Body of pancreas (tissue), 4 donors: ENCODE data around the gene TCF12. TPM values are rescaled to one million over a fixed set of nuclear protein-coding genes. Genes with fewer than 3 reads are reported as not detected.
"Not testable (repeated sequence)": the region's sequence is repeated elsewhere in the genome, so short reads cannot be mapped to it uniquely, and the experiment has no call there.

Source experiments
- ATAC-seq: fragments of 150-250 bp; one replicate; pipeline ENCODE4 v1.9.1; 2016
- DNase-seq, 4 donors: peaks; one replicate each; pipeline ENCODE4 v3.0.0-alpha.2; 2019
- H3K27ac ChIP-seq, 4 donors: fragments of 200-600 bp; sonication (generic); 1 replicate in 3 of 4; 2 replicates in 1 of 4; pipeline versions ENCODE4 v1.5.1 to v1.6.1; 2016 to 2019; ENCODE audit warnings: mild to moderate bottlenecking in 1 of 4, mixed read lengths in 1 of 4, moderate library complexity in 1 of 4
- H3K27me3 ChIP-seq, 2 donors: fragments of 200-600 bp; sonication (generic); one replicate each; pipeline ENCODE4 v1.6.0; 2016; ENCODE audit warnings: mild to moderate bottlenecking in 1 of 2
- H3K36me3 ChIP-seq, 2 donors: fragments of 200-600 bp; sonication (generic); replicated peaks in 1 of 2; 2 replicates each; pipeline ENCODE4 v1.5.1; 2016; ENCODE audit warnings: low read depth in 2 of 2; ENCODE audit not compliant: insufficient read depth in 1 of 2
- H3K4me1 ChIP-seq: fragments of 200-600 bp; sonication (generic); one replicate; pipeline ENCODE4 v1.6.0; 2016
- H3K4me3 ChIP-seq, 2 donors: fragments of 200-600 bp; sonication (generic); 1 replicate in 1 of 2; 2 replicates in 1 of 2; pipeline ENCODE4 v1.5.1; 2016 to 2019
- H3K9me3 ChIP-seq, 3 donors: fragments of 200-600 bp; sonication (generic); 1 replicate in 2 of 3; 2 replicates in 1 of 3; pipeline ENCODE4 v1.5.1; 2016
- POLR2A ChIP-seq, 3 donors: fragments of 450-650 bp; IDR thresholded peaks; one replicate each; pipeline ENCODE4 v1.6.1; 2016; ENCODE audit warnings: antibody characterized with exemption in 3 of 3, mild to moderate bottlenecking in 2 of 3
- WGBS, 2 donors: methylation state at CpG; one replicate each; pipeline ENCODE4 v1.1.5; 2017; 5-methylcytosine and 5-hydroxymethylcytosine counted together
- intact Hi-C: fragments of 100-400 bp; cut with DNase I; formaldehyde crosslinking; loops from one replicate; pipeline ENCODE4 v1.15.1; 2023
- total RNA-seq, 2 donors: library from RNA; depleted of rRNA; stranded (reverse); fragments of >200 nt; gene quantifications; one replicate each; pipeline ENCODE4 v1.1.0, GENCODE V29; 2016
- TF ChIP-seq, protein P1 (sequence below), 7 experiments: fragments of 450-650 bp in 4 of 7; fragments of 200-600 bp in 3 of 7; sonication (generic) in 3 of 7; IDR thresholded peaks; one replicate each; pipeline ENCODE4 v1.5.1; 2016 to 2019; ENCODE audit warnings: antibody characterized with exemption in 7 of 7

The TCF12 gene
- total RNA-seq, 2 donors from 2014 or later = 27.2 to 49.4 TPM

DNA sequence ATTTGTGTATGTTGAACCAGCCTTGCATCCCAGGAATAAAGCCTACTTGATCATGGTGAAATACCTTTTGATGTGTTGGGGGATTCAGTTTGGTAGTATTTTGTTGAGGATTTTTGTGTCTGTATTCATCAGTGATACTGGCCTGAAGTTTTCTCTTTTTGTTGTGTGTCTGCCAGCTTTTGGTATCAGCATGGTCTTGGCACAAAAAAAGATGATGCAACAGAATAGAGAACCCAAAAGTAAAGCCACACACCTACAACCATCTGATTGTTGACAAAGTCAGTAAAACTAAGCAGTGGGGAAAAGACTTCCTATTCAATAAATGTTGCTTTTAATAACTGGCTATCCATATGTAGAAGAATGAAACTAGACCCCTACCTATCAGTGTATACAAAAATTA, 77.6 kb downstream of the TCF12 start:
- intact Hi-C loops = no loop called here
- DNase-seq (no peak), ATAC-seq (no peak)
- no peak overlapping the region for H3K4me3 ChIP-seq
- H3K27ac ChIP-seq = no peak overlapping the region
- H3K9me3 ChIP-seq = no peaks in the 10 kb centered on the region
- TF ChIP-seq, protein P1, sequence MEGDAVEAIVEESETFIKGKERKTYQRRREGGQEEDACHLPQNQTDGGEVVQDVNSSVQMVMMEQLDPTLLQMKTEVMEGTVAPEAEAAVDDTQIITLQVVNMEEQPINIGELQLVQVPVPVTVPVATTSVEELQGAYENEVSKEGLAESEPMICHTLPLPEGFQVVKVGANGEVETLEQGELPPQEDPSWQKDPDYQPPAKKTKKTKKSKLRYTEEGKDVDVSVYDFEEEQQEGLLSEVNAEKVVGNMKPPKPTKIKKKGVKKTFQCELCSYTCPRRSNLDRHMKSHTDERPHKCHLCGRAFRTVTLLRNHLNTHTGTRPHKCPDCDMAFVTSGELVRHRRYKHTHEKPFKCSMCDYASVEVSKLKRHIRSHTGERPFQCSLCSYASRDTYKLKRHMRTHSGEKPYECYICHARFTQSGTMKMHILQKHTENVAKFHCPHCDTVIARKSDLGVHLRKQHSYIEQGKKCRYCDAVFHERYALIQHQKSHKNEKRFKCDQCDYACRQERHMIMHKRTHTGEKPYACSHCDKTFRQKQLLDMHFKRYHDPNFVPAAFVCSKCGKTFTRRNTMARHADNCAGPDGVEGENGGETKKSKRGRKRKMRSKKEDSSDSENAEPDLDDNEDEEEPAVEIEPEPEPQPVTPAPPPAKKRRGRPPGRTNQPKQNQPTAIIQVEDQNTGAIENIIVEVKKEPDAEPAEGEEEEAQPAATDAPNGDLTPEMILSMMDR (IDR thresholded peaks at IDR 0.05) = no peak
- TF ChIP-seq POLR2A (IDR thresholded peaks at IDR 0.05) = no peak
- H3K36me3 ChIP-seq = no peaks in the 10 kb centered on the region
- H3K27me3 ChIP-seq = no peaks in the 10 kb centered on the region
- H3K4me1 ChIP-seq = no peaks in the 10 kb centered on the region

DNA sequence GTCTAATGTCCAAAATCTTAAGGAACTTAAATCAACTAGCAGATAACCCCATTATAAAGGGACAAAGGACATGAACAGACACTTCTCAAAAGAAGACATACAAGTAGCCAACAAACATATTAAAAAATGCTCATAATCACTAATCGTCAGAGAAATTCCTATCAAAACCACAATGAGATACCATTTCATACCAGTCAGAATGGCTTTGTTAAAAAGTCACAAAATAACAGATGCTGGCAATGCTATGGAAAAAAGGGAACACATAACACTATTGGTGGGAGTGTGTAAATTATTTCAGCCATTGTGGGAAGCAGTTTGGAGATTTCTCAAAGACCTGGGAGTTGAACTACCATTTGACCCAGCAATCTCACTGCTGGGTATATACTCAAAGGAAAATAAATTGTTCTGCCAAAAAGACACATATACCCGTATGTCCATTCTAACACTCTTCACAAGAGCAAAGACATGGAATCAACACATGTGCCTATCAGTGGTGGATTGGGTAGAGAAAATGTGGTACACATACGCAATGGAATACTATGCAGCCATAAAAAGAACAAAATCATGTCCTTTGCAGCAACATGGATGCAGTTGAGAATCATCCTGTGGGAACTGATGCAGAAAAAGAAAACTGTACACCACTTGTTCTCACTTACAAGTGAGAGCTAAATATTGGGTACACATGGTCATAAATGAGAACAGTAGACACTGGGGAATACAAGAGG, 78.5 kb downstream of the TCF12 start:
- ATAC-seq (no peak), DNase-seq (no peak)
- no peak for TF ChIP-seq POLR2A (IDR thresholded peaks at IDR 0.05)
- TF ChIP-seq, protein P1 (IDR thresholded peaks at IDR 0.05) = no peak
- intact Hi-C loops = no loop called here
- no peaks in the 10 kb centered on the region for H3K9me3 ChIP-seq
- H3K4me1 ChIP-seq = no peaks in the 10 kb centered on the region
- no peaks in the 10 kb centered on the region for H3K36me3 ChIP-seq
- no peaks in the 10 kb centered on the region for H3K27me3 ChIP-seq
- no peak overlapping the region for H3K27ac ChIP-seq
- WGBS, 2 donors = 73 to 90% methylated on average over 3 of the region's 3 CpGs
- H3K4me3 ChIP-seq = no peak overlapping the region

- H3K27ac ChIP-seq = no peak overlapping the region
- H3K4me1 ChIP-seq = no peaks in the 10 kb centered on the region
- H3K9me3 ChIP-seq = no peaks in the 10 kb centered on the region
- WGBS, 2 donors = 65 to 69% methylated on average over 4 of the region's 4 CpGs
- H3K36me3 ChIP-seq = no peaks in the 10 kb centered on the region
- H3K27me3 ChIP-seq = no peaks in the 10 kb centered on the region
- no peak overlapping the region for H3K4me3 ChIP-seq
- intact Hi-C loops = no loop called here
- TF ChIP-seq, protein P1 (IDR thresholded peaks at IDR 0.05) = no peak
- no peak for TF ChIP-seq POLR2A (IDR thresholded peaks at IDR 0.05)
- no peak for ATAC-seq
- no peak for DNase-seq
These were observed 85.0 kb downstream of the TCF12 start for GRCh38 chr15:57003418-57003817.

DNA sequence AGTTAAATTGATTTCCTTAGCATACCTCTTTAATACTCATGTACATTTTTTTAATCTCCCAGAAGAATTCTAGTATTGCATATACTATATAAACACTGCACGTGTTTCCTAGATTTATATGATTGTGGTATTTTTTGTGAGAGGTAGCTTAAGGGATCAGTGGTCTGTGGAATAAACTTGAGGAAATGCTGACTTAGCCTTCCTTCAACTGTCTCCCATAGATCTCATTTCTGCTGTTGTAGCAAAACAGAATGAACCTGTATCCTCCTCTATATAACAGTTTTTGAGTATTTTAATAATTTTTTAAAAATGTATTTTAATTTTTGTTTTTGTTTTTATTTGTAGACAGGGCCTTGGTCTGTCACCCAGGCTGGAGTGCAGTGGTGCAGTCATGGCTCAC, 86.8 kb downstream of the TCF12 start:
- TF ChIP-seq POLR2A (IDR thresholded peaks at IDR 0.05) = no peak
- TF ChIP-seq, protein P1 (IDR thresholded peaks at IDR 0.05) = no peak
- WGBS, 2 donors = 79 to 86% methylated on average over 1 of the region's 1 CpG

GRCh38 chr15:57007797-57008196, 89.4 kb downstream of the TCF12 start:
- H3K27ac ChIP-seq, H3K4me1 ChIP-seq, ATAC-seq, intact Hi-C loops, H3K9me3 ChIP-seq, DNase-seq, H3K36me3 ChIP-seq, H3K27me3 ChIP-seq, H3K4me3 ChIP-seq: not testable (repeated sequence)
- 94 to 100% methylated on average over 1 of the region's 1 CpG for WGBS, 2 donors

More for the DNA sequence above, 86.8 kb downstream of the TCF12 start:
- intact Hi-C loops = no loop called here
- no peak overlapping the region for H3K4me3 ChIP-seq
- no peak overlapping the region for H3K27ac ChIP-seq
- no peaks in the 10 kb centered on the region for H3K4me1 ChIP-seq
- no peak for ATAC-seq
- H3K36me3 ChIP-seq = no peaks in the 10 kb centered on the region
- no peaks in the 10 kb centered on the region for H3K27me3 ChIP-seq
- no peaks in the 10 kb centered on the region for H3K9me3 ChIP-seq
- DNase-seq = no peak
